ENCODE measurements around the gene GTF2E1. TPM values are rescaled to one million over a fixed set of nuclear protein-coding genes. Genes with fewer than 3 reads are reported as not detected.

Gene GTF2E1
- total RNA-seq, 1 donor from 2014 or later: 59.0 TPM

GRCh38 chr3:120821426-120821825 lies 78.9 kb downstream of the GTF2E1 start:
- H3K4me1 Mint-ChIP-seq (ENCODE audit: unreplicated experiment): peaks cover 4% of the 10 kb centered on the region
- TF ChIP-seq, protein P1, sequence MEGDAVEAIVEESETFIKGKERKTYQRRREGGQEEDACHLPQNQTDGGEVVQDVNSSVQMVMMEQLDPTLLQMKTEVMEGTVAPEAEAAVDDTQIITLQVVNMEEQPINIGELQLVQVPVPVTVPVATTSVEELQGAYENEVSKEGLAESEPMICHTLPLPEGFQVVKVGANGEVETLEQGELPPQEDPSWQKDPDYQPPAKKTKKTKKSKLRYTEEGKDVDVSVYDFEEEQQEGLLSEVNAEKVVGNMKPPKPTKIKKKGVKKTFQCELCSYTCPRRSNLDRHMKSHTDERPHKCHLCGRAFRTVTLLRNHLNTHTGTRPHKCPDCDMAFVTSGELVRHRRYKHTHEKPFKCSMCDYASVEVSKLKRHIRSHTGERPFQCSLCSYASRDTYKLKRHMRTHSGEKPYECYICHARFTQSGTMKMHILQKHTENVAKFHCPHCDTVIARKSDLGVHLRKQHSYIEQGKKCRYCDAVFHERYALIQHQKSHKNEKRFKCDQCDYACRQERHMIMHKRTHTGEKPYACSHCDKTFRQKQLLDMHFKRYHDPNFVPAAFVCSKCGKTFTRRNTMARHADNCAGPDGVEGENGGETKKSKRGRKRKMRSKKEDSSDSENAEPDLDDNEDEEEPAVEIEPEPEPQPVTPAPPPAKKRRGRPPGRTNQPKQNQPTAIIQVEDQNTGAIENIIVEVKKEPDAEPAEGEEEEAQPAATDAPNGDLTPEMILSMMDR (IDR thresholded peaks at IDR 0.05; ENCODE audit: unreplicated experiment): no peak
- H3K27me3 Mint-ChIP-seq (ENCODE audit: unreplicated experiment): peaks cover 2% of the 10 kb centered on the region
- H3K36me3 Mint-ChIP-seq (ENCODE audit: low read depth, unreplicated experiment): no peaks in the 10 kb centered on the region
- no peak for DNase-seq (ENCODE audit: low spot score)
- H3K4me3 Mint-ChIP-seq (ENCODE audit: unreplicated experiment): no peak overlapping the region
- H3K9me3 Mint-ChIP-seq (ENCODE audit: unreplicated experiment): no peaks in the 10 kb centered on the region
- H3K27ac Mint-ChIP-seq (ENCODE audit: unreplicated experiment): no peak overlapping the region

DNA sequence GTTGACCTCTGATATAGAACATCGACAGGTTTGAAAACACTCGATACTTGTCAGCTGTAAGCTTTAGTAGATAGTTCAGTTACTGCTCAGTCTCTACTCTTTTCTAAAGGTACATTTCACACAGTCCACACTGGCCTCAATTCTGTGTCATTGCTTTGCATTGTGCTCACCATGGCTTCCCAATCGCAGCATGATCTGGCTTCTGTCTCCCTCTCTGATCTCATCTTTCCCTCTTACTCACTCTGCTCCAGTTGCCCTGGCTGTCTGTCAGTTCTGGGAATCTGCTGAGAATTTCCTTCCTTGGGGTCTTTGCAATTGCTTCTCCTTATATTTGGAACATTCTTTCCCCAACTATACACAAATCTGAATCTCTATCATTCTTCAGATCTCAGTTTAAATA lies 80.6 kb downstream of the GTF2E1 start:
- H3K4me1 Mint-ChIP-seq (ENCODE audit: unreplicated experiment): peaks cover 4% of the 10 kb centered on the region
- no peak overlapping the region for H3K4me3 Mint-ChIP-seq (ENCODE audit: unreplicated experiment)
- no peak for DNase-seq (ENCODE audit: low spot score)
- H3K9me3 Mint-ChIP-seq (ENCODE audit: unreplicated experiment): no peaks in the 10 kb centered on the region
- H3K27me3 Mint-ChIP-seq (ENCODE audit: unreplicated experiment): peaks cover 4% of the 10 kb centered on the region
- no peaks in the 10 kb centered on the region for H3K36me3 Mint-ChIP-seq (ENCODE audit: low read depth, unreplicated experiment)
- no peak overlapping the region for H3K27ac Mint-ChIP-seq (ENCODE audit: unreplicated experiment)
- TF ChIP-seq, protein P1 (IDR thresholded peaks at IDR 0.05; ENCODE audit: unreplicated experiment): no peak

DNA sequence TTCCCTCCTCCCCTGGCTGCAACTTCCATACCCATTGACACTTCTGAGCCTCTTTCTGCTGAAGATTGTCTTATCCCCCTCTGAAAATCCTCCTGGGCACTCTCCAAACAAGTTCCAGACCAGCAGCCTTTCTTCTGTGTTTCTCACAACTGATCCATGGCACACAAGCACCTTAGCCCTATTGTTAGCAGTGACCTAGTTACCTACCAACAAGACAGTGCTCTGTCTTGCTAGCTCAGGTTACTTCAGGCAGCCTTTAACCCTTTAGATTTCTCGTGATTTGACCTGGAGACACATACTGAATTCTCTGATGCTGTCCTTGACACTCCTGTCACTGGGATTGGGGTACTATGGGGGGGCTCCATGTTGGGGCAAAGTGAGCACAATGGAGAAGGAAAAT lies 82.1 kb downstream of the GTF2E1 start:
- Mint-ChIP-seq H3K4me1 (ENCODE audit: unreplicated experiment) (peaks cover 4% of the 10 kb centered on the region), H3K27ac (ENCODE audit: unreplicated experiment) (no peak overlapping the region), H3K4me3 (ENCODE audit: unreplicated experiment) (no peak overlapping the region), H3K36me3 (ENCODE audit: low read depth, unreplicated experiment) (no peaks in the 10 kb centered on the region), H3K9me3 (ENCODE audit: unreplicated experiment) (no peaks in the 10 kb centered on the region), H3K27me3 (ENCODE audit: unreplicated experiment) (peaks cover 4% of the 10 kb centered on the region)
- TF ChIP-seq, protein P1 (IDR thresholded peaks at IDR 0.05; ENCODE audit: unreplicated experiment): no peak
- DNase-seq (ENCODE audit: low spot score): no peak

DNA sequence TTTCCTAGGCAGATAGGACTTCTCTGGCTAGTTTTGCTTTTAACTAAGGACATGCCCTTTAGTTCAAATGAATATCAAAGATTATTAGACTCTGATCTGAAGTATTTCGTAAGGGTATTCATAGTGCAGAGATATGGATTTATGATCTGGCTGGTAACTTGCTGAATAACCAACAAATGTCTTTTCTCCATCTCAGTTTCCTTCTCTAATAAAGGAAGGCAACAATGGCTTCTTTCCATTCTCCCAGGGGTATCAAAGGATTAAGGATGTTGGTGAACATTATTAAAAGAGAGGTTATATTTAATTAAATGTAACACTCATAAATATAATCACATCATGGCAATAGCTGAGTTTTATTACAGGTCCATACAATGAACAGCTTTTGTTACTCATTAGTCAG lies 86.3 kb downstream of the GTF2E1 start:
- DNase-seq (ENCODE audit: low spot score): no peak
- no peak overlapping the region for H3K27ac Mint-ChIP-seq (ENCODE audit: unreplicated experiment)
- peaks cover 4% of the 10 kb centered on the region for H3K27me3 Mint-ChIP-seq (ENCODE audit: unreplicated experiment)
- no peak overlapping the region for H3K4me3 Mint-ChIP-seq (ENCODE audit: unreplicated experiment)
- H3K4me1 Mint-ChIP-seq (ENCODE audit: unreplicated experiment): peaks cover 25% of the 10 kb centered on the region
- TF ChIP-seq, protein P1 (IDR thresholded peaks at IDR 0.05; ENCODE audit: unreplicated experiment): no peak
- H3K9me3 Mint-ChIP-seq (ENCODE audit: unreplicated experiment): no peaks in the 10 kb centered on the region
- H3K36me3 Mint-ChIP-seq (ENCODE audit: low read depth, unreplicated experiment): no peaks in the 10 kb centered on the region

GRCh38 chr3:120831066-120831465 lies 88.5 kb downstream of the GTF2E1 start:
- Mint-ChIP-seq H3K27me3 (ENCODE audit: unreplicated experiment) (peaks cover 4% of the 10 kb centered on the region), H3K9me3 (ENCODE audit: unreplicated experiment) (no peaks in the 10 kb centered on the region), H3K4me1 (ENCODE audit: unreplicated experiment) (peaks cover 21% of the 10 kb centered on the region), H3K27ac (ENCODE audit: unreplicated experiment) (no peak overlapping the region), H3K4me3 (ENCODE audit: unreplicated experiment) (no peak overlapping the region), H3K36me3 (ENCODE audit: low read depth, unreplicated experiment) (no peaks in the 10 kb centered on the region)
- DNase-seq (ENCODE audit: low spot score): no peak
- TF ChIP-seq, protein P1 (IDR thresholded peaks at IDR 0.05; ENCODE audit: unreplicated experiment): no peak

Other genes starting within 250 kb of the GTF2E1 start
- 92.6 TPM for gene NDUFB4, start 146.4 kb upstream of the GTF2E1 start, total RNA-seq (ENCODE audit: unreplicated experiment)
- gene HGD, start 60.5 kb upstream of the GTF2E1 start, total RNA-seq (ENCODE audit: unreplicated experiment): not detected
- gene RABL3, start 228 bp upstream of the GTF2E1 start, total RNA-seq (ENCODE audit: unreplicated experiment): 15.1 TPM
- 14.6 TPM for gene STXBP5L, start 165.5 kb downstream of the GTF2E1 start, total RNA-seq (ENCODE audit: unreplicated experiment)

Data from endothelial cell (in vitro differentiated cells).